HepG2 (cell line): ENCODE results near the gene CFAP69. TPM values are rescaled to one million over a fixed set of nuclear protein-coding genes. Genes with fewer than 3 reads are reported as not detected.

Experiments used
- ATAC-seq: fragments of 200-7000 bp; cut with Tn5 transposase; 3 replicates; pipeline ENCODE4 v1.9.1; 2020; ENCODE audit warnings: mild to moderate bottlenecking, moderate library complexity
- BruUV-seq: library from RNA; stranded (reverse); fragments of 400-500 nt; replicated peaks from 2 replicates; lab custom pipeline; 2021; lab: Mats Ljungman, UMichigan
- CTCF ChIA-PET: fragments of 300-600 bp; formaldehyde crosslinking; extraction: SDS; loops from one replicate; lab custom pipeline; 2021; ENCODE audit warnings: low total read pairs, inconsistent platforms, low intra/inter-chr PET ratio; lab: Yijun Ruan, JAX
- POLR2A ChIA-PET: fragments of 350-600 bp; sonication (Branson Sonifier 250); formaldehyde crosslinking; loops from one replicate; lab custom pipeline; 2020; ENCODE audit warnings: antibody characterized with exemption, inconsistent platforms; lab: Yijun Ruan, JAX
- DNase-seq: peaks from one replicate; pipeline ENCODE4 v3.0.0-alpha.2; 2015; ENCODE audit warnings: low spot score
- FAIRE-seq: peaks from 3 replicates; lab custom pipeline; 2011; peaks lifted over from hg19 to GRCh38; lab: Jason Lieb, UNC
- H2AFZ ChIP-seq: one replicate; pipeline ENCODE4 v1.6.1; 2011; ENCODE audit warnings: low read length, inconsistent platforms
- H3K27ac ChIP-seq: fragments of 300-600 bp; 3 replicates; pipeline ENCODE4 v1.8.0; 2011; ENCODE audit warnings: mixed run types, mild to moderate bottlenecking, mixed read lengths, low read length, inconsistent platforms; ENCODE audit not compliant: insufficient read depth; ENCODE audit errors: extremely low read length
- H3K27me3 ChIP-seq, 2 experiments: fragments of 200-600 bp in 1 of 2; 2 replicates in 1 of 2; 3 replicates in 1 of 2; pipeline versions ENCODE4 v1.6.0 to v1.8.0; 2011; ENCODE audit warnings: low read length in 2 of 2, mild to moderate bottlenecking in 2 of 2, moderate library complexity in 2 of 2, inconsistent platforms in 1 of 2; ENCODE audit not compliant: insufficient read depth in 2 of 2, control insufficient read depth in 1 of 2
- H3K36me3 ChIP-seq, 2 experiments: fragments of 200-600 bp in 1 of 2; replicated peaks in 1 of 2; 2 replicates in 1 of 2; 3 replicates in 1 of 2; pipeline versions ENCODE4 v1.5.1 to v1.8.0; 2011; ENCODE audit warnings: low read length in 2 of 2, inconsistent platforms in 1 of 2; ENCODE audit not compliant: insufficient read depth in 2 of 2, control insufficient read depth in 1 of 2
- H3K4me1 ChIP-seq: 2 replicates; pipeline ENCODE4 v1.5.1; 2012; ENCODE audit warnings: low read length, inconsistent platforms; ENCODE audit not compliant: insufficient read depth
- H3K4me2 ChIP-seq: 2 replicates; pipeline ENCODE4 v1.6.0; 2011; ENCODE audit warnings: low read depth, low read length, inconsistent platforms
- H3K4me3 ChIP-seq, 3 experiments: fragments of 200-600 bp in 1 of 3; sonication (generic), shearing (Covaris generic) in 1 of 3; replicated peaks in 1 of 3; 2 replicates each; pipeline ENCODE4 v1.5.1; 2011 to 2016; ENCODE audit warnings: low read length in 3 of 3, inconsistent platforms in 2 of 3, low read depth in 2 of 3, mild to moderate bottlenecking in 2 of 3, control low read depth in 1 of 3, mixed read lengths in 1 of 3; ENCODE audit not compliant: insufficient read depth in 1 of 3
- H3K79me2 ChIP-seq: one replicate; pipeline ENCODE4 v1.6.1; 2011; ENCODE audit warnings: low read length, inconsistent platforms; ENCODE audit not compliant: insufficient read depth
- H3K9ac ChIP-seq: 2 replicates; pipeline ENCODE4 v1.6.0; 2011; ENCODE audit warnings: mild to moderate bottlenecking, low read depth, low read length, inconsistent platforms; ENCODE audit not compliant: insufficient read depth
- H3K9me3 ChIP-seq: 2 replicates; pipeline ENCODE4 v1.5.1; 2012; ENCODE audit warnings: mild to moderate bottlenecking, low read length
- H4K20me1 ChIP-seq: 2 replicates; pipeline ENCODE4 v1.6.0; 2011; ENCODE audit warnings: inconsistent platforms, mild to moderate bottlenecking, low read length, moderate library complexity; ENCODE audit not compliant: insufficient read depth
- EZH2 ChIP-seq: conservative IDR thresholded peaks from 2 replicates; pipeline ENCODE4 v1.6.1; 2012; ENCODE audit warnings: mild to moderate bottlenecking, low read depth, low read length, moderate library complexity
- GATAD2A ChIP-seq: IDR thresholded peaks from 2 replicates; pipeline ENCODE4 v1.6.1; 2016
- POLR2AphosphoS5 ChIP-seq: IDR thresholded peaks from 2 replicates; pipeline ENCODE4 v1.6.1; 2012; ENCODE audit warnings: low read depth, low read length
- SKI ChIP-seq: fragments of 450-650 bp; IDR thresholded peaks from one replicate; pipeline ENCODE4 v1.6.1; 2018; ENCODE audit warnings: mild to moderate bottlenecking; ENCODE audit not compliant: partially characterized antibody
- SMAD1 ChIP-seq: sonication (generic); formaldehyde crosslinking; IDR thresholded peaks from 2 replicates; pipeline ENCODE4 v1.4.0; 2020; ENCODE audit warnings: missing genetic modification reagents, low read depth, mild to moderate bottlenecking, borderline replicate concordance
- SMYD3 ChIP-seq: sonication (generic); formaldehyde crosslinking; IDR thresholded peaks from 2 replicates; pipeline ENCODE4 v1.8.1; 2023; ENCODE audit warnings: mild to moderate bottlenecking, missing genetic modification reagents
- TEAD3 ChIP-seq: optimal IDR thresholded peaks from 2 replicates; pipeline ENCODE3; 2016; ENCODE audit warnings: borderline replicate concordance
- WGBS: methylation state at CpG from one replicate; pipeline ENCODE4 v1.1.6; 2017; ENCODE audit warnings: low lambda C conversion rate; 5-methylcytosine and 5-hydroxymethylcytosine counted together
- in situ Hi-C: cut with HindIII; loops from 2 replicates; pipeline ENCODE4 v1.10.0; 2017; ENCODE audit warnings: low pct_unique_long_range_greater_than_20kb; ENCODE audit not compliant: extremely low pct_ligation_motif_present
- intact Hi-C: fragments of 100-400 bp; cut with micrococcal nuclease; formaldehyde crosslinking; loops from one replicate; pipeline ENCODE4 v1.10.0; 2022; ENCODE audit not compliant: unreplicated experiment
- polyA plus RNA-seq, 8 experiments: library from polyadenylated mRNA; depleted of rRNA in 3 of 8; stranded (reverse) in 7 of 8; unstranded in 1 of 8; fragments of >200 nt; fragmentation: Illumina TruSeq in 4 of 8; extraction: Trizol in 4 of 8; gene quantifications; 2 replicates each; pipeline versions ENCODE4 v1.2.1 to v1.2.3, GENCODE V29; 2011 to 2016; ENCODE audit warnings: low read depth in 4 of 8, missing spikeins in 1 of 8, mixed read lengths in 1 of 8; ENCODE audit not compliant: insufficient read depth in 1 of 8
- total RNA-seq, 5 experiments: library from RNA; depleted of rRNA; stranded (reverse); fragments of >200 nt; fragmentation: Illumina TruSeq; extraction: Trizol; gene quantifications; 2 replicates each; pipeline ENCODE4 v1.2.3, GENCODE V29; 2016; ENCODE audit warnings: low read depth in 1 of 5
- TF ChIP-seq, protein P1 (sequence below): sonication (generic); formaldehyde crosslinking; IDR thresholded peaks from 2 replicates; pipeline ENCODE4 v1.9.0; 2022; ENCODE audit warnings: low read depth, missing genetic modification reagents
- TF ChIP-seq, protein P2 (sequence below): sonication (generic); IDR thresholded peaks from 2 replicates; pipeline ENCODE4 v1.6.1; 2016; ENCODE audit warnings: low read depth, borderline replicate concordance
- TF ChIP-seq, protein P3 (sequence below): sonication (generic); formaldehyde crosslinking; IDR thresholded peaks from 2 replicates; pipeline ENCODE4 v1.4.0; 2020; ENCODE audit warnings: missing genetic modification reagents

CFAP69 gene
- total and polyA plus RNA-seq, 2 of the 13 experiments (the other 11 are each of a cell fraction or from before 2014, with no cell fraction given): 2.2 to 4.0 TPM

DNA sequence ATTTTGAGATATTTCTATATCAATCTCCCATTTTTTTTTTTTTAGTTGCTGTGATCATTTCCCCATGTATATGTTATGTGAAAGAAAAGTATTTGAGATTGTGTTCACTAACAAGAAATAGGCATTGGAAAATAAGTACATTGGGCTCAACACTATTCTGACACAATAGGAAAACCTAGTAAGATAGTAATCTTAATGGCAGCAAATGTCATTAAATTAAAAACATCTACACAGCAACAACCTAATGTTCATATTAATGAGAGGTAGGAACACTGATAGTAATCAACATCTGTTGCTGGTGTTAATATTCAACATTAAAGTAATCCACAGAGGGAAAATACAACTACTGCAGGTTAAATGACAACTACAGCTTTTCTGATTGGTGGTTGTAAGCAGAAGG, 100.0 kb downstream of the CFAP69 start:
- Histone ChIP-seq H2AFZ (peak overlapping the region; percentile 89), H3K4me2 (peak overlapping the region; percentile 78), H3K4me3 (peak overlapping the region; percentile 80 to 97 (median 89); a peak in 4 of 6 replicates), H3K27ac (no peak overlapping the region), H3K9ac (peak overlapping the region; percentile 94; the same call in 1 of the 2 replicates)
- no peak for ATAC-seq
- intact Hi-C loops: loop anchor here (5.0 kb wide), 2 partner anchors 78 to 193 kb away; partner anchors contain the start of gene STEAP1
- TF ChIP-seq GATAD2A (CRISPR knock-in tag) (0 out of 2 replicates have a peak, but pooled peaks have one; percentile 2), EZH2 (no peak)
- TF ChIP-seq, all 625 proteins: peak for 1
- no TSS peak for BruUV-seq
- no peaks in the 10 kb centered on the region; a peak in 1 of 5 replicates for H3K27me3 ChIP-seq
- in situ Hi-C loops: loop anchor here (5.0 kb wide), 1 partner anchor 62 kb away; no protein-coding TSS in a partner anchor
- H3K9me3 ChIP-seq: no peaks in the 10 kb centered on the region
- FAIRE-seq (no peak), DNase-seq (no peak)
- POLR2A ChIA-PET: interaction anchor here (1.5 kb wide), 2 partner anchors 59 to 134 kb away, joined by 5 to 6 read pairs; partner anchors contain the start of gene STEAP2
- CTCF ChIA-PET: no interaction called here
- H3K4me1 ChIP-seq: peaks cover 33% of the 10 kb centered on the region
- H3K79me2 ChIP-seq: peaks cover 28% of the 10 kb centered on the region
- H3K36me3 ChIP-seq: no peaks in the 10 kb centered on the region
- H4K20me1 ChIP-seq: no peaks in the 10 kb centered on the region

DNA sequence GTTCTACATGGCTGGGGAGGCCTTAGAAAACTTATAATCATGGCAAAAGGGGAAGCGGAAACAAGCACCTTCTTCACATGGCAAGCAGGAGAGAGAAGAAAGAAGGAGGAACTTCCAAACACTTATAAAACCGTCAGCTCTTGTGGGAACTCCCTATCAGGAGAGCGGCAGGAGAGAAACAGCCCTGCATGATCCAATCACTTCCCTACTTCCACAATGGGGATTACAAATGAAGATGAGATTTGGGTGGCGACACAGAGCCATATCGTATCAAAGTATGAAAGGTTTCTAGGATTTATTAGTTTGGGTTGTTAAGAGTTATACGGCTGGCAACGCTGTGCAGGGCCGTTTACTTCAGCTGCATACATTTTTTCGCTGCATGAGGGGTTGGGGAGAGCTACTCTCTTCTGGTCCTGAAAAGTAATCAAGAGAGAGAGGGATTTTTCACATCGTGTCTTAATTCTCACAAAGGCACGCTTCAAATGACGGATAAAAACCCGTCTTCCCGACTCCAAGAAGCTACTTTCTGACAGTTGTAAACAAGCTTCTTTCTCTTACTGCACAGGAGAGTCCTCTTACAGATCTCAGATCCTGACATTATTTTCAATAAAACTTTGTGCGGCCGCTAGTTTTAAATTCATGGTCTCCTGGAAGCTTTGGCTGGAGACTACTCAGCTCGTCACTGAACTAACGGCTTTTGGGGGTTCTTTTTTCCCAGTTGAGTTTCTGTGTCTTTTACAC, 100.8 kb downstream of the CFAP69 start:
- TSS peak; percentile 88 for BruUV-seq
- H2AFZ ChIP-seq: peak overlapping the region; percentile 89
- peaks cover 33% of the 10 kb centered on the region for H3K4me1 ChIP-seq
- WGBS: 1% methylated on average over 18 of the region's 18 CpGs
- peaks cover 35% of the 10 kb centered on the region for H3K79me2 ChIP-seq
- POLR2A ChIA-PET: interaction anchor here (1.0 to 1.5 kb wide), 5 partner anchors 9 to 173 kb away, joined by 3 to 6 read pairs (median 3); partner anchors contain the start of gene STEAP2
- intact Hi-C loops (loop anchor here (1.0 to 5.0 kb wide), 5 partner anchors 58 to 193 kb away; partner anchors contain the start of genes CLDN12, STEAP1 and STEAP2), in situ Hi-C loops (loop anchor here (5.0 kb wide), 1 partner anchor 62 kb away; no protein-coding TSS in a partner anchor)
- no peaks in the 10 kb centered on the region for H4K20me1 ChIP-seq
- no peaks in the 10 kb centered on the region; a peak in 1 of 5 replicates for H3K27me3 ChIP-seq
- no peaks in the 10 kb centered on the region for H3K36me3 ChIP-seq
- H3K9me3 ChIP-seq: no peaks in the 10 kb centered on the region
- peak overlapping the region; percentile 80 to 97 (median 89) for H3K4me3 ChIP-seq
- CTCF ChIA-PET: interaction anchor here (1.2 kb wide), 1 partner anchor 68 kb away, joined by 3 read pairs; no protein-coding TSS in a partner anchor
- H3K4me2 ChIP-seq: peak overlapping the region; percentile 78
- H3K9ac ChIP-seq: peak overlapping the region; percentile 94
- FAIRE-seq: no peak
- peak overlapping the region; percentile 97 for H3K27ac ChIP-seq
- ATAC-seq: peak; percentile 62
- peak; percentile 18 for DNase-seq
- TF ChIP-seq TEAD3 (CRISPR knock-in tag) (peak; percentile 11), SKI (no peak), SMAD1 (CRISPR knock-in tag) (no peak), SMYD3 (CRISPR knock-in tag) (no peak), POLR2AphosphoS5 (0 out of 2 replicates have a peak, but pooled peaks have one; percentile 23)
- TF ChIP-seq, protein P1, sequence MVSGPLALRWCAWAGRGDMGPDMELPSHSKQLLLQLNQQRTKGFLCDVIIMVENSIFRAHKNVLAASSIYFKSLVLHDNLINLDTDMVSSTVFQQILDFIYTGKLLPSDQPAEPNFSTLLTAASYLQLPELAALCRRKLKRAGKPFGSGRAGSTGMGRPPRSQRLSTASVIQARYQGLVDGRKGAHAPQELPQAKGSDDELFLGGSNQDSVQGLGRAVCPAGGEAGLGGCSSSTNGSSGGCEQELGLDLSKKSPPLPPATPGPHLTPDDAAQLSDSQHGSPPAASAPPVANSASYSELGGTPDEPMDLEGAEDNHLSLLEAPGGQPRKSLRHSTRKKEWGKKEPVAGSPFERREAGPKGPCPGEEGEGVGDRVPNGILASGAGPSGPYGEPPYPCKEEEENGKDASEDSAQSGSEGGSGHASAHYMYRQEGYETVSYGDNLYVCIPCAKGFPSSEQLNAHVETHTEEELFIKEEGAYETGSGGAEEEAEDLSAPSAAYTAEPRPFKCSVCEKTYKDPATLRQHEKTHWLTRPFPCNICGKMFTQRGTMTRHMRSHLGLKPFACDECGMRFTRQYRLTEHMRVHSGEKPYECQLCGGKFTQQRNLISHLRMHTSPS (CRISPR knock-in tag): no peak
- TF ChIP-seq, protein P2, sequence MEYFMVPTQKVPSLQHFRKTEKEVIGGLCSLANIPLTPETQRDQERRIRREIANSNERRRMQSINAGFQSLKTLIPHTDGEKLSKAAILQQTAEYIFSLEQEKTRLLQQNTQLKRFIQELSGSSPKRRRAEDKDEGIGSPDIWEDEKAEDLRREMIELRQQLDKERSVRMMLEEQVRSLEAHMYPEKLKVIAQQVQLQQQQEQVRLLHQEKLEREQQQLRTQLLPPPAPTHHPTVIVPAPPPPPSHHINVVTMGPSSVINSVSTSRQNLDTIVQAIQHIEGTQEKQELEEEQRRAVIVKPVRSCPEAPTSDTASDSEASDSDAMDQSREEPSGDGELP: no peak
- TF ChIP-seq, protein P3, sequence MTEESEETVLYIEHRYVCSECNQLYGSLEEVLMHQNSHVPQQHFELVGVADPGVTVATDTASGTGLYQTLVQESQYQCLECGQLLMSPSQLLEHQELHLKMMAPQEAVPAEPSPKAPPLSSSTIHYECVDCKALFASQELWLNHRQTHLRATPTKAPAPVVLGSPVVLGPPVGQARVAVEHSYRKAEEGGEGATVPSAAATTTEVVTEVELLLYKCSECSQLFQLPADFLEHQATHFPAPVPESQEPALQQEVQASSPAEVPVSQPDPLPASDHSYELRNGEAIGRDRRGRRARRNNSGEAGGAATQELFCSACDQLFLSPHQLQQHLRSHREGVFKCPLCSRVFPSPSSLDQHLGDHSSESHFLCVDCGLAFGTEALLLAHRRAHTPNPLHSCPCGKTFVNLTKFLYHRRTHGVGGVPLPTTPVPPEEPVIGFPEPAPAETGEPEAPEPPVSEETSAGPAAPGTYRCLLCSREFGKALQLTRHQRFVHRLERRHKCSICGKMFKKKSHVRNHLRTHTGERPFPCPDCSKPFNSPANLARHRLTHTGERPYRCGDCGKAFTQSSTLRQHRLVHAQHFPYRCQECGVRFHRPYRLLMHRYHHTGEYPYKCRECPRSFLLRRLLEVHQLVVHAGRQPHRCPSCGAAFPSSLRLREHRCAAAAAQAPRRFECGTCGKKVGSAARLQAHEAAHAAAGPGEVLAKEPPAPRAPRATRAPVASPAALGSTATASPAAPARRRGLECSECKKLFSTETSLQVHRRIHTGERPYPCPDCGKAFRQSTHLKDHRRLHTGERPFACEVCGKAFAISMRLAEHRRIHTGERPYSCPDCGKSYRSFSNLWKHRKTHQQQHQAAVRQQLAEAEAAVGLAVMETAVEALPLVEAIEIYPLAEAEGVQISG (CRISPR knock-in tag): no peak
